ENCODE data around the gene ITPR2.

ITPR2 gene

DNA sequence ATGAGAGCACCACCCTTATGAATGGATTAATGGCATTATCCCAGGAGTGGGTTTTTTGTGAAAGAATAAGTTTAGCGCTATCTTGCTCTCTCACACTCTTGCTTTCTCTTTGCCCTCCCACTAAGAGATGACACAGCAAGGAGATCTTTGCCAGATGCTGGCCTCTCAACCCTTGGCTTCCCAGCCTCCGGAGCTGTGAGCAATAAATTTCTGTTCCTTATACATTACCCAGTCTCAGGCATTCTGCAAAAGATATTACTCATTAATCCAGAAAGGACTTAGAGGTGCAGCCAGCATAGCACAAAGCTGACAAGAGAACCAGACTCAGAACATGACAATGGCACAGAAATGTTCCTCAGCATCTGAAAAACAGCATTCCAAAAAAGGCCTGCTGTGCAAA, 190.6 kb downstream of the ITPR2 start:
- WGBS (ENCODE audit: extremely low coverage, insufficient coverage, insufficient read length): no CpG with 5 or more reads among the region's 2 CpGs

DNA sequence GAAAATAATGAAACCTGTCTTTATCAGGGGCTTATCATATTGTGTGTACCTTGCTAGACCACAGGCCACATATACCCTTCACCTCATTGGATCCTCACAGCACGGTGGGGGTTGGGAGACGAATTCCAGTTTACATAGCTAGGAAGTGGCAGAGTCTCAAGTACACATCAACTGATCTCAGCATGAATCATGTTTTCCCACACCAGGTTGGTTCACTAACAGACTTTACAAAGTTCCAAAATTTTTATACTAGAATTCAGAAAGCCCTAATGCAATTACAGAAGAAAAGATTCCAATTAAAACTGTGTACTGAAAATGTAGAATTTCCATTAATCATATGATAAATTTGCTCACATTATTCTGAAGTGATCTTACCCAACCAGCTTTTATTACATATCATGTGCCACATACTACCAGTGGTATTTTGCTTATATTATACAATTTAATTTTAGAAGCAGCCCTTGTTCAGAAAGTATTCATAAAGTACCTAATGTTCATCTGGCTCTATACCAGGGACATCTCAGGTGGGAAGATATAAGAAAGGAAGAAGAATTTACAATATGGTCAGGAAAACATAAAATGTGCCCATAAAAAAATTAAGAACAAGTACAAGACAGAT, 196.2 kb downstream of the ITPR2 start:
- H3K14ac ChIP-seq (ENCODE audit: low read length): no peak overlapping the region
- WGBS (ENCODE audit: extremely low coverage, insufficient coverage, insufficient read length): no CpG with 5 or more reads among the region's 2 CpGs
- no peak overlapping the region for H2AFZ ChIP-seq (ENCODE audit: insufficient read depth, low read length, poor library complexity)
- no peaks in the 10 kb centered on the region for H3K36me3 ChIP-seq (ENCODE audit: control insufficient read depth in 1 of 2, insufficient read depth in 2 of 2, low read length in 2 of 2)
- H2BK120ac ChIP-seq (ENCODE audit: insufficient read depth, low read length, poor library complexity): no peak overlapping the region
- H3K27me3 ChIP-seq (ENCODE audit: insufficient read depth, low read length): no peaks in the 10 kb centered on the region
- H3K4me1 ChIP-seq (ENCODE audit: control insufficient read depth in 1 of 2, insufficient read depth in 2 of 2, low read length in 2 of 2): peaks cover 0 to 4% of the 10 kb centered on the region in 2 experiments
- H3K79me2 ChIP-seq (ENCODE audit: control insufficient read depth, insufficient read depth, low read length, poor library complexity): no peaks in the 10 kb centered on the region
- no peak overlapping the region for H3K27ac ChIP-seq (ENCODE audit: low read depth, low read length)
- no peaks in the 10 kb centered on the region for H3K9me3 ChIP-seq (ENCODE audit: insufficient read depth, low read depth, low read length)
- no peak overlapping the region for H3K23ac ChIP-seq (ENCODE audit: low read length)
- no peak overlapping the region for H4K12ac ChIP-seq (ENCODE audit: low read depth, low read length)
- no peak overlapping the region for H2AK5ac ChIP-seq (ENCODE audit: low read length)
- H4K8ac ChIP-seq (ENCODE audit: low read depth, low read length): no peak overlapping the region
- H3K4me3 ChIP-seq (ENCODE audit: low read depth, low read length): no peak overlapping the region
- no peak overlapping the region for H2BK5ac ChIP-seq (ENCODE audit: low read depth, low read length, poor library complexity)
- no peak overlapping the region for H3K18ac ChIP-seq (ENCODE audit: low read length)
- no peaks in the 10 kb centered on the region for H3K79me1 ChIP-seq (ENCODE audit: low read length)
- no peak overlapping the region for H4K91ac ChIP-seq (ENCODE audit: low read depth, low read length)
- H3K4ac ChIP-seq (ENCODE audit: low read depth, low read length): no peak overlapping the region
- H3K9ac ChIP-seq (ENCODE audit: low read length): no peak overlapping the region
- no peak overlapping the region for H3K4me2 ChIP-seq (ENCODE audit: low read length)
- no peak overlapping the region for H2BK12ac ChIP-seq (ENCODE audit: low read length)
- DNase-seq: no peak

More for the DNA sequence above, 190.6 kb downstream of the ITPR2 start:
- H4K12ac ChIP-seq (ENCODE audit: low read depth, low read length): no peak overlapping the region
- DNase-seq: no peak
- no peak overlapping the region for H3K4ac ChIP-seq (ENCODE audit: low read depth, low read length)
- H4K8ac ChIP-seq (ENCODE audit: low read depth, low read length): no peak overlapping the region
- no peak overlapping the region for H3K23ac ChIP-seq (ENCODE audit: low read length)
- H3K36me3 ChIP-seq (ENCODE audit: control insufficient read depth in 1 of 2, insufficient read depth in 2 of 2, low read length in 2 of 2): no peaks in the 10 kb centered on the region
- H3K27me3 ChIP-seq (ENCODE audit: insufficient read depth, low read length): no peaks in the 10 kb centered on the region
- no peak overlapping the region for H3K4me3 ChIP-seq (ENCODE audit: low read depth, low read length)
- H3K9me3 ChIP-seq (ENCODE audit: insufficient read depth, low read depth, low read length): no peaks in the 10 kb centered on the region
- H3K79me2 ChIP-seq (ENCODE audit: control insufficient read depth, insufficient read depth, low read length, poor library complexity): no peaks in the 10 kb centered on the region
- no peak overlapping the region for H4K91ac ChIP-seq (ENCODE audit: low read depth, low read length)
- no peak overlapping the region for H3K14ac ChIP-seq (ENCODE audit: low read length)
- no peak overlapping the region for H3K4me2 ChIP-seq (ENCODE audit: low read length)
- H2AFZ ChIP-seq (ENCODE audit: insufficient read depth, low read length, poor library complexity): no peak overlapping the region
- no peaks in the 10 kb centered on the region for H3K79me1 ChIP-seq (ENCODE audit: low read length)
- no peaks in the 10 kb centered on the region for H3K4me1 ChIP-seq (ENCODE audit: control insufficient read depth in 1 of 2, insufficient read depth in 2 of 2, low read length in 2 of 2)
- H3K18ac ChIP-seq (ENCODE audit: low read length): no peak overlapping the region
- H2BK5ac ChIP-seq (ENCODE audit: low read depth, low read length, poor library complexity): no peak overlapping the region
- no peak overlapping the region for H3K9ac ChIP-seq (ENCODE audit: low read length)
- no peak overlapping the region for H2AK5ac ChIP-seq (ENCODE audit: low read length)
- H2BK12ac ChIP-seq (ENCODE audit: low read length): no peak overlapping the region
- no peak overlapping the region for H3K27ac ChIP-seq (ENCODE audit: low read depth, low read length)
- H2BK120ac ChIP-seq (ENCODE audit: insufficient read depth, low read length, poor library complexity): no peak overlapping the region

DNA sequence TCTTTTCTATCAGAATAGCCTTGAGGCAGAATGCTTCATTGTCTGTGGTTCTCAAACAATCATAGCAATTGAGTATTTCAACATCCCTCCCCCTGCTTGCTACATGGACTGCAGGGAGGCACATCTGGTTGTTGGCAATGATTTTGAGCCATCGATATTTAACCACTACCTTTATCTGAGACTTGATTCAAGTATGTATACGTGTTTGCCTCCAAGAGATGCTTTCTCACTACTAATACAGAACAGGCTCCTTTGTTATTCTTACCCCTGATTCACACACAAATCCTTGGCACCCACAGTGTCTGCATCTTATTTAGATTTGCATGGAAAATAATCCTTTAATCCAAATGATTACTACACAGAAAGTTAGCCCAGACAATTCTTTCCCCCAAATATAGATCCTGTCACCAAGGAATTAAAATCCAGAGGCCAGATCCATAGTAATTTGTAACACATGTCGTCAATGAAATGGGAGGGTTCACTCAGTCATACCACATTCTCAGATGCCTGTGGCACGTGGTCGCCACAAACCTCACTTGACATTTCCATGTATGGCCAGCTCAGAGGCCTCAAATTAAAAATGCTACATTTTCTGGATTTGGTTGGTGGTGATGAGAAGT, 199.3 kb downstream of the ITPR2 start:
- peak in 1 of 2 donors; percentile 20 for DNase-seq
- WGBS (ENCODE audit: extremely low coverage, insufficient coverage, insufficient read length): no CpG with 5 or more reads among the region's 5 CpGs
- Histone ChIP-seq H4K8ac (ENCODE audit: low read depth, low read length) (no peak overlapping the region), H3K79me1 (ENCODE audit: low read length) (no peaks in the 10 kb centered on the region), H3K18ac (ENCODE audit: low read length) (no peak overlapping the region), H2AK5ac (ENCODE audit: low read length) (no peak overlapping the region), H2BK120ac (ENCODE audit: insufficient read depth, low read length, poor library complexity) (no peak overlapping the region), H2BK5ac (ENCODE audit: low read depth, low read length, poor library complexity) (no peak overlapping the region), H3K23ac (ENCODE audit: low read length) (no peak overlapping the region), H3K36me3 (ENCODE audit: control insufficient read depth in 1 of 2, insufficient read depth in 2 of 2, low read length in 2 of 2) (no peaks in the 10 kb centered on the region), H3K4me3 (ENCODE audit: low read depth, low read length) (no peak overlapping the region), H3K27me3 (ENCODE audit: insufficient read depth, low read length) (no peaks in the 10 kb centered on the region), H3K4ac (ENCODE audit: low read depth, low read length) (no peak overlapping the region), H3K79me2 (ENCODE audit: control insufficient read depth, insufficient read depth, low read length, poor library complexity) (no peaks in the 10 kb centered on the region), H3K14ac (ENCODE audit: low read length) (no peak overlapping the region), H4K12ac (ENCODE audit: low read depth, low read length) (no peak overlapping the region), H3K4me2 (ENCODE audit: low read length) (no peak overlapping the region), H3K9me3 (ENCODE audit: insufficient read depth, low read depth, low read length) (no peaks in the 10 kb centered on the region), H2AFZ (ENCODE audit: insufficient read depth, low read length, poor library complexity) (no peak overlapping the region), H2BK12ac (ENCODE audit: low read length) (no peak overlapping the region), H3K9ac (ENCODE audit: low read length) (no peak overlapping the region), H4K91ac (ENCODE audit: low read depth, low read length) (no peak overlapping the region), H3K4me1 (ENCODE audit: control insufficient read depth in 1 of 2, insufficient read depth in 2 of 2, low read length in 2 of 2) (peaks cover 0 to 4% of the 10 kb centered on the region in 2 experiments), H3K27ac (ENCODE audit: low read depth, low read length) (no peak overlapping the region)

DNA sequence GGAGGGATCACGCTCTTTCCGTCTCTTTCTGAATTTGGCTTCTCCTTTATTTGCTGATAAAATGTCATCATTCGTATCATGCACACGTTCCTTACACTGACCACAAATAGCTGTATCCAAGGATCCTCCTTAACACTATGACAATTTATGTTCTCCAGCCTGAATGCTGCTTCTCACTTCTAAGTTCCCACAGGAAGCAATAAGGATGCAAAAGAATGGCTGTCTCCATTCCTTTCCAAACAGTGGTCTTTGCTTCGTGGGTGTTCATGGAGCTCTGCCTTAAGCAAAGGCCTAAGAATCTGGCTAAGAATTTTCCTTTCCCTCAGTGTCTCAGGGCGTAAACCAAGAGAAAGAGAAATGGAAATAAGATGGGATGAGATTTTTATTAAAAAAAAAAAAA, 200.2 kb downstream of the ITPR2 start:
- no peak overlapping the region for H3K14ac ChIP-seq (ENCODE audit: low read length)
- no peak overlapping the region for H2BK120ac ChIP-seq (ENCODE audit: insufficient read depth, low read length, poor library complexity)
- H2BK5ac ChIP-seq (ENCODE audit: low read depth, low read length, poor library complexity): no peak overlapping the region
- H3K4me3 ChIP-seq (ENCODE audit: low read depth, low read length): no peak overlapping the region
- H3K36me3 ChIP-seq (ENCODE audit: control insufficient read depth in 1 of 2, insufficient read depth in 2 of 2, low read length in 2 of 2): no peaks in the 10 kb centered on the region
- no peak overlapping the region for H3K23ac ChIP-seq (ENCODE audit: low read length)
- peaks cover 0 to 4% of the 10 kb centered on the region in 2 experiments for H3K4me1 ChIP-seq (ENCODE audit: control insufficient read depth in 1 of 2, insufficient read depth in 2 of 2, low read length in 2 of 2)
- no peak overlapping the region for H3K9ac ChIP-seq (ENCODE audit: low read length)
- no peak overlapping the region for H3K27ac ChIP-seq (ENCODE audit: low read depth, low read length)
- H2BK12ac ChIP-seq (ENCODE audit: low read length): no peak overlapping the region
- no peak overlapping the region for H3K4me2 ChIP-seq (ENCODE audit: low read length)
- no peaks in the 10 kb centered on the region for H3K79me2 ChIP-seq (ENCODE audit: control insufficient read depth, insufficient read depth, low read length, poor library complexity)
- no peak overlapping the region for H3K18ac ChIP-seq (ENCODE audit: low read length)
- no CpG with 5 or more reads among the region's 6 CpGs for WGBS (ENCODE audit: extremely low coverage, insufficient coverage, insufficient read length)
- DNase-seq: no peak
- no peak overlapping the region for H4K8ac ChIP-seq (ENCODE audit: low read depth, low read length)
- H4K12ac ChIP-seq (ENCODE audit: low read depth, low read length): no peak overlapping the region
- H2AK5ac ChIP-seq (ENCODE audit: low read length): no peak overlapping the region
- H2AFZ ChIP-seq (ENCODE audit: insufficient read depth, low read length, poor library complexity): no peak overlapping the region
- H3K9me3 ChIP-seq (ENCODE audit: insufficient read depth, low read depth, low read length): no peaks in the 10 kb centered on the region
- H3K4ac ChIP-seq (ENCODE audit: low read depth, low read length): no peak overlapping the region
- H3K27me3 ChIP-seq (ENCODE audit: insufficient read depth, low read length): no peaks in the 10 kb centered on the region
- H4K91ac ChIP-seq (ENCODE audit: low read depth, low read length): no peak overlapping the region
- no peaks in the 10 kb centered on the region for H3K79me1 ChIP-seq (ENCODE audit: low read length)

Measured in trophoblast cell (in vitro differentiated cells and primary cell).